ENCODE data around the gene FAM98A. TPM values are rescaled to one million over a fixed set of nuclear protein-coding genes. Genes with fewer than 3 reads are reported as not detected.

Gene FAM98A
- total RNA-seq, 2 donors from 2014 or later = 20.1 to 97.3 TPM

DNA sequence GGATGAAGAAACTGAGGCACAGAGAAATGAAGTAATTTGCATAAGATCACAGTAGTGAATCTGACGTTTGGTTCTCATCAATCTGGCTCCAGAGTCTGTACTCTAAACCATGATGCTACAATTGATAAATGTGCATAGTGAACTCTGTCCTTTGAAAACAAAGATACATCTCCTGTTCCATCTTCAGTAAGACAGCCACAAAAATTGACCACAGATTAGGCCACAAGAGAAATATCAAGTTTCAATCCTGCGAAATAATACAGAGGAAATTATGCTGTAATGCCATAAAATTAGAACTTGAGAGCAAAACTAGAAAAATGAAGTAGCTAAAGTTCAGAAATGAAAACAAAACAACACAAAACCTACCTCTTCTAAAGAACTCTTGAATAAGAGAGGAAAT lies 28.4 kb downstream of the FAM98A start:
- 70 to 81% methylated on average over 2 of the region's 2 CpGs for WGBS, 2 donors
- no peak overlapping the region for H3K4me3 ChIP-seq
- no peaks in the 10 kb centered on the region for H3K27me3 ChIP-seq
- H3K36me3 ChIP-seq (replicated peaks in 1 of 2; ENCODE audit: insufficient read depth in 1 of 2, low read depth in 2 of 2) = no peaks in the 10 kb centered on the region
- ATAC-seq (no peak), DNase-seq (no peak)
- H3K9me3 ChIP-seq = no peaks in the 10 kb centered on the region
- intact Hi-C loops (cut with DNase I) = no loop called here
- H3K4me1 ChIP-seq = no peaks in the 10 kb centered on the region
- H3K27ac ChIP-seq = no peak overlapping the region
- TF ChIP-seq, protein P1, sequence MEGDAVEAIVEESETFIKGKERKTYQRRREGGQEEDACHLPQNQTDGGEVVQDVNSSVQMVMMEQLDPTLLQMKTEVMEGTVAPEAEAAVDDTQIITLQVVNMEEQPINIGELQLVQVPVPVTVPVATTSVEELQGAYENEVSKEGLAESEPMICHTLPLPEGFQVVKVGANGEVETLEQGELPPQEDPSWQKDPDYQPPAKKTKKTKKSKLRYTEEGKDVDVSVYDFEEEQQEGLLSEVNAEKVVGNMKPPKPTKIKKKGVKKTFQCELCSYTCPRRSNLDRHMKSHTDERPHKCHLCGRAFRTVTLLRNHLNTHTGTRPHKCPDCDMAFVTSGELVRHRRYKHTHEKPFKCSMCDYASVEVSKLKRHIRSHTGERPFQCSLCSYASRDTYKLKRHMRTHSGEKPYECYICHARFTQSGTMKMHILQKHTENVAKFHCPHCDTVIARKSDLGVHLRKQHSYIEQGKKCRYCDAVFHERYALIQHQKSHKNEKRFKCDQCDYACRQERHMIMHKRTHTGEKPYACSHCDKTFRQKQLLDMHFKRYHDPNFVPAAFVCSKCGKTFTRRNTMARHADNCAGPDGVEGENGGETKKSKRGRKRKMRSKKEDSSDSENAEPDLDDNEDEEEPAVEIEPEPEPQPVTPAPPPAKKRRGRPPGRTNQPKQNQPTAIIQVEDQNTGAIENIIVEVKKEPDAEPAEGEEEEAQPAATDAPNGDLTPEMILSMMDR (IDR thresholded peaks at IDR 0.05) = no peak
- TF ChIP-seq POLR2A (IDR thresholded peaks at IDR 0.05) = no peak

DNA sequence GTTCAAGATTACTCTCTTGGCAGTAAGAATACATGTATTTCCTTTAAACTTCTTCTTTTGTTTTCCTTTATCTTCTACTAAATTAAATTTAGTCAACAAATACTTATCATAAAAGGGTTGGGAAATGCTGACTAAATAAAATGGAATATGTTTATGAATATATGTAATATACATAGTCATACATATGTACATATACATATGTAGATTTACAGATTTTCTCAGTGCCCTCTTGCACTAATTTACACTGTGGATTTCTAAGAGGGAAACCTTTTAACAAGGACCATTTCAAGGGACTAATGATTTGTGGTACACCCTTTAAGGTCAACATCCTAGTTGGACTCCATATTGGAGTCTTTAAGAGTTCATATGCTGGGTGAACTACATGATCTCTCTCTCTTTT lies 37.2 kb downstream of the FAM98A start:
- DNase-seq (no peak), ATAC-seq (no peak)
- no peaks in the 10 kb centered on the region for H3K4me1 ChIP-seq
- H3K36me3 ChIP-seq (replicated peaks in 1 of 2; ENCODE audit: insufficient read depth in 1 of 2, low read depth in 2 of 2) = no peaks in the 10 kb centered on the region
- no peaks in the 10 kb centered on the region for H3K9me3 ChIP-seq
- no peak overlapping the region for H3K27ac ChIP-seq
- TF ChIP-seq, protein P1 (IDR thresholded peaks at IDR 0.05) = no peak
- no peak for TF ChIP-seq POLR2A (IDR thresholded peaks at IDR 0.05)
- intact Hi-C loops (cut with DNase I) = no loop called here
- no peak overlapping the region for H3K4me3 ChIP-seq
- no peaks in the 10 kb centered on the region for H3K27me3 ChIP-seq

DNA sequence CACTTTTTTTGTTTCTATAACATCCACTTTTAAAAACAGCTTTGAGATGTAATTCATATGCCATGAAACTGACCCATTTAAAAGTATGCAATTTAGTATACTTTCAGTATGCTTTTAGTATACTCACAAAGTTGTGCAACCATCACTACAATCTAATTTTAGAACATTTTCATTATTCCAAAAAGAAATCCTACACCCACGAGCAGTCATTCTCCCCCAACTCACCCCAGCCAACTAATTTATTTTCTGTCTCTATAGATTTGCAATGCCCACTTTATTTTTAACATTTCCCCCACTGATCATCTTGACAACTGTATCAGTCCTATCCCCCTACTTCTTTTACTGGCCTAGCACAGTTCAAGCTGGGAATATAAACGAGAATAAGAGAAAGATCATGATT lies 39.1 kb downstream of the FAM98A start:
- Histone ChIP-seq H3K36me3 (replicated peaks in 1 of 2; ENCODE audit: insufficient read depth in 1 of 2, low read depth in 2 of 2) (no peaks in the 10 kb centered on the region), H3K9me3 (no peaks in the 10 kb centered on the region), H3K27me3 (no peaks in the 10 kb centered on the region), H3K4me1 (no peaks in the 10 kb centered on the region), H3K4me3 (no peak overlapping the region), H3K27ac (no peak overlapping the region)
- ATAC-seq (no peak), DNase-seq (no peak)
- TF ChIP-seq POLR2A (IDR thresholded peaks at IDR 0.05) = no peak
- TF ChIP-seq, protein P1 (IDR thresholded peaks at IDR 0.05) = no peak
- intact Hi-C loops (cut with DNase I) = no loop called here
- WGBS, 2 donors = 58 to 70% methylated on average over 2 of the region's 2 CpGs

DNA sequence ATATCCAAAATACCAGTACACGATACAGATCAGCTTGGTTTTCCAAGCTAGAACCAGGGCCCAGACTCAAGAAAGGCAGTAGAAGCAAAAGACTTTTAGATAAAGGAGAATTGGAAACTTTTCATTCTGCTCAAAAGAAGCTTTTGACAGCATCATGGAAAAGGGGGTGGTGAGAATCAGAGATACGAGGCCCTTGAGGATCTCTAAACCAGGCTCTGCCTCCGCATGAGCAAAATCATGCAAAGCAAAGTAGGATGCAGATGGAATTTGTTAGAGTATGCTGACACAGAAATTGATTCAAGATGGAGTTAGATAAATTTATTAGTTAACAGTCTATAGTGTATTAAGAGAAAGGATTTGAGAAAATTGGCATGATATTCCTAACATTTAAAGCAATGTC lies 39.8 kb downstream of the FAM98A start:
- Histone ChIP-seq H3K4me1 (no peaks in the 10 kb centered on the region), H3K4me3 (no peak overlapping the region), H3K27me3 (no peaks in the 10 kb centered on the region), H3K27ac (no peak overlapping the region), H3K9me3 (no peaks in the 10 kb centered on the region), H3K36me3 (replicated peaks in 1 of 2; ENCODE audit: insufficient read depth in 1 of 2, low read depth in 2 of 2) (no peaks in the 10 kb centered on the region)
- 91 to 98% methylated on average over 3 of the region's 3 CpGs for WGBS, 2 donors
- ATAC-seq (no peak), DNase-seq (no peak)
- TF ChIP-seq POLR2A (IDR thresholded peaks at IDR 0.05) = no peak
- TF ChIP-seq, protein P1 (IDR thresholded peaks at IDR 0.05) = no peak
- intact Hi-C loops (cut with DNase I) = no loop called here

DNA sequence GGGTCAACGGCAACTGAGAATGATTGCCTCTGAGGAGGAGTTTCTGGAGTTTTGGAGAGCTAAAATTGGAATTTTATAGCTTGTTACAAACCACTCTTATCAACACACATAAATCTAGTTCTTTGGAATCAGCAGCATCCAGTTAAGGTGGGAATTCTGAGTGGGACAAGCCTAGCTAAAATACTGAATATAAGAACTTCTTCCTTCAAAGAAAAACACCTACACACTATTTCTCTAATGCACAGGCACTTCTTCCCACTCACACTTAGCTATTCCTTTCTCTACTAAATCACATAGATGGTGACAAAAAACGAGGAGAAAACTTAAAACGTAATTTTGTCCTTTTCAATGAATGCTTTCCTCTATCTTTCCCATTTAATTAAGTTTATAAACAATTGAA lies 43.4 kb downstream of the FAM98A start:
- 67 to 68% methylated on average over 3 of the region's 3 CpGs for WGBS, 2 donors
- intact Hi-C loops (cut with DNase I) = no loop called here
- H3K4me1 ChIP-seq = no peaks in the 10 kb centered on the region

More for the DNA sequence above, 43.4 kb downstream of the FAM98A start:
- no peaks in the 10 kb centered on the region for H3K9me3 ChIP-seq
- no peak for TF ChIP-seq POLR2A (IDR thresholded peaks at IDR 0.05)
- TF ChIP-seq, protein P1 (IDR thresholded peaks at IDR 0.05) = no peak
- DNase-seq (no peak), ATAC-seq (no peak)
- H3K36me3 ChIP-seq (replicated peaks in 1 of 2; ENCODE audit: insufficient read depth in 1 of 2, low read depth in 2 of 2) = no peaks in the 10 kb centered on the region
- H3K27ac ChIP-seq = peak overlapping the region in 2 of 4 donors; percentile 29 to 39
- H3K27me3 ChIP-seq = no peaks in the 10 kb centered on the region
- H3K4me3 ChIP-seq = no peak overlapping the region
